CD4-positive, alpha-beta T cell treated with Interleukin-6 for 4 hours (primary cell): ENCODE results near the gene AATF.

Experiments
- DNase-seq: peaks from one replicate; pipeline ENCODE4 v3.0.0-alpha.2; 2020; ENCODE audit warnings: mixed read lengths

Gene AATF

GRCh38 chr17:36931096-36931696 lies 17.6 kb upstream of the AATF start:
- DNase-seq, result no peak

GRCh38 chr17:36931697-36932382 lies 16.9 kb upstream of the AATF start:
- DNase-seq, result no peak

DNA sequence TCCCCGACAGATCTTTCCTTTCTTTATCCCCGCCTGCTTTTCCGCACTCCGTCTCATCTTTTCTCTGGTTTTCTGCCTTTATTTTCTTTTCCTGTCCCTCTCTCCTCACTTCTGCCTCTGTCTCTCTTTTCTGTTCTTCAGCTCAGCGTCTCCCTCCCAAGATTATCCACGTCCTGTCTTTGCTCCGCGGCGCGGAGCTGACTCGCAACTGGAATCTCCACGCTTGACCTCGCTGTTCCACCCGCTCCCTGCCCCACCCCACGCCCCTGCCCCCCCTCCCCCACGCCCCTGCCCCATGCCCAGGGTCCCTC lies 16.4 kb upstream of the AATF start:
- DNase-seq, result no peak

GRCh38 chr17:36932694-36933511 lies 15.9 kb upstream of the AATF start:
- DNase-seq, result no peak

- DNase-seq, result no peak
These were observed 15.1 kb upstream of the AATF start for GRCh38 chr17:36933512-36934143.

GRCh38 chr17:36934144-36934691 lies 14.5 kb upstream of the AATF start:
- DNase-seq, result no peak

GRCh38 chr17:36934692-36935630 lies 13.8 kb upstream of the AATF start:
- no peak for DNase-seq

GRCh38 chr17:36935671-36936454 lies 12.9 kb upstream of the AATF start:
- peak; percentile 33 for DNase-seq

GRCh38 chr17:36936455-36937000 lies 12.2 kb upstream of the AATF start:
- DNase-seq, result no peak

GRCh38 chr17:36937001-36937958 lies 11.5 kb upstream of the AATF start, which contains the start of gene LHX1:
Gene LHX1, plus strand, starts transcription at chr17:36937475. Its CDS starts 723 bp downstream, at chr17:36938198.
- no peak for DNase-seq

DNA sequence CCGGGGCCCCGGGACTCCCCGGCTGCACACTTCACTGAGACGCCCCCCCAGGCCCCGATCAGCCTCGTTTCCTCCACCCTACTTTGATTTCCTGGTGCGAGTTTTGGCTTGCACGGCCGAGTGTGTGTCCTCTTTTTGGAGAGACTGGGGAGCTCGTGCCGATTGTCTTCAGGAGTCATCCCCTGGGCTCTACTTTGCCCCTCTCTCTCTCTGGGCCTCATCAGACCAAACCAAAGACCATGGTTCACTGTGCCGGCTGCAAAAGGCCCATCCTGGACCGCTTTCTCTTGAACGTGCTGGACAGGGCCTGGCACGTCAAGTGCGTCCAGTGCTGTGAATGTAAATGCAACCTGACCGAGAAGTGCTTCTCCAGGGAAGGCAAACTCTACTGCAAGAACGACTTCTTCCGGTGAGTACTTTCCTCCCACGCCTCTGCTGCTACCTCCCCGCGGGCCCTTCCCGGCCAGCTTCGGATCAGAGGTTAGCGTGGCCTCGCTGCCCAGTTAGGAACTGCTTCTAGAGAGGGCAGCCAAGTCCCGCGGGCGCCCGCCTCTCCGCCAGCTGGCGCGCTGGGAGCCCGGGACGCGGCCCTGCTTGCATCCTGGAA lies 10.7 kb upstream of the AATF start:
- no peak for DNase-seq

DNA sequence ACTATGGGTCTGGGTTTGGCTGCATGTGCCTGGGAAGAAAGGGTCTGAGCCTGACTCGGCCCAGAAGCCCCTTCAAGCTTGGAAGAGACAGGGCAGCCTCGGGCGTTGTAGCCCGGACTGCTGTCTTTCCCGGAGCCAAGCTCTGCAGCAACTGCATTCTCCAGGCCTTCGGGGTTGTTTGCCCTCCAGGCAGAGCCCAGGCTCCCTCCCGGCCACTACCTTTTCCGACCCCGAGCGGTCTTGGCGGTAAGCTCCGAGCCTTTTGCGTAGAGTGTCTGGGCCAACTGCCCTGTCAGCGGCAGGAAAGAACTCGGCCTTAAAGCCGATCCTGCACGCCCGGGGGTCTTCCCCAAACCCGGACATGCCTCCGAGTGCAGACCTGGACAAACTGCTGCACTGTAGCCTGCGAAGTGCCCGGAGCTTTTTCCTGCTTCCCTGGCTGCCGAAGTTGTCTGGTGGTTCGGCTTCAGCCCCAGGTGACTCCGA lies 10.1 kb upstream of the AATF start:
- no peak for DNase-seq

- DNase-seq, result no peak
These were observed 9.5 kb upstream of the AATF start for GRCh38 chr17:36939052-36939801.

DNA sequence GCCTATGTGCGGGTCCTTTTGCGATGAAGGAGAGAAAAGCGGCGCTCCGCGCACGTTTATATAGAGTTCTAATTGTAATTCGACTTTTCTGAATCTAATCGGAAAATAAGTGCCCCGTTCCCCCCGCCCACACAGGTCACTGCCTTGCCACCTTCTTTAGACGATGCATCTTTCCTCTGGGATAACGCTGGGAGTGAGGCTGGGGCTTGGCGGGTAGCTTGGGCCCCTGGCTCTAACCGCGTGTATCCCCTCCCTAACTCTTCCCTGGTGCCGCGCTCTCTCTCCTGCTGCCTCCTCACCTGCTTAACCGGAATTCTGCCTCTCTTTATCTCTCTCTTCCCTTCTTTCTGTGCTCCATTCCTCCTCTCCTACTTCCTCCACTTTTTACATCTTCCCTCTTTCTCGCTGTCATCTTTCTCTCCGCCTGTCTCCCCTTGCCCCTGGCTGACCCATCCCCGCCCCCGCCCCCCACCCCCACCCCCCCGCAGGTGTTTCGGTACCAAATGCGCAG lies 8.9 kb upstream of the AATF start:
- DNase-seq, result no peak

DNA sequence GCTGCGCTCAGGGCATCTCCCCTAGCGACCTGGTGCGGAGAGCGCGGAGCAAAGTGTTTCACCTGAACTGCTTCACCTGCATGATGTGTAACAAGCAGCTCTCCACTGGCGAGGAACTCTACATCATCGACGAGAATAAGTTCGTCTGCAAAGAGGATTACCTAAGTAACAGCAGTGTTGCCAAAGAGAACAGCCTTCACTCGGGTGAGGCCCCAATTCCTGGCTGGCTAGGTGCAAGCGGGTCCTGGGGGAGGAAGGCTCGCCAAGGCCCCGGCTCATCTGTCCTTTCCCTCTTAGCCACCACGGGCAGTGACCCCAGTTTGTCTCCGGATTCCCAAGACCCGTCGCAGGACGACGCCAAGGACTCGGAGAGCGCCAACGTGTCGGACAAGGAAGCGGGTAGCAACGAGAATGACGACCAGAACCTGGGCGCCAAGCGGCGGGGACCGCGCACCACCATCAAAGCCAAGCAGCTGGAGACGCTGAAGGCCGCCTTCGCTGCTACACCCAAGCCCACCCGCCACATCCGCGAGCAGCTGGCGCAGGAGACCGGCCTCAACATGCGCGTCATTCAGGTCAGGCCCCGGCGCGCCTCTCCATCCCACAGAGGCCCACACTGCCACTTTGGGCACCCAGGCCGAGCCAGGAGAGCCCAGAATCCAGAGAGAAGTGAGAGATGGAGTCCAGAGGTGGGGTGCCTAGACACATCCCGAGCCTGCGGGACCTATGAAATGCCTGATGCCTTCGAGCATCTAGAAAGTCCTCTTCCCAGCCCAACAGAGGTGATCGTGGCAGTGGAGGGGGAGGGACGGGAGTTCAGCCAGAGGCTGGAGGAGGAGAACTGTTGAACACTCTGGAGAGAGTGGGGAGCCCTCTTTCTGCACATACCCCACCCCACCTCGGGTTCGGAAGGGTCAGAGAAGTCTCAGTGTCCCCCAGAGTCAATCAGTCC lies 8.2 kb upstream of the AATF start:
- no peak for DNase-seq

DNA sequence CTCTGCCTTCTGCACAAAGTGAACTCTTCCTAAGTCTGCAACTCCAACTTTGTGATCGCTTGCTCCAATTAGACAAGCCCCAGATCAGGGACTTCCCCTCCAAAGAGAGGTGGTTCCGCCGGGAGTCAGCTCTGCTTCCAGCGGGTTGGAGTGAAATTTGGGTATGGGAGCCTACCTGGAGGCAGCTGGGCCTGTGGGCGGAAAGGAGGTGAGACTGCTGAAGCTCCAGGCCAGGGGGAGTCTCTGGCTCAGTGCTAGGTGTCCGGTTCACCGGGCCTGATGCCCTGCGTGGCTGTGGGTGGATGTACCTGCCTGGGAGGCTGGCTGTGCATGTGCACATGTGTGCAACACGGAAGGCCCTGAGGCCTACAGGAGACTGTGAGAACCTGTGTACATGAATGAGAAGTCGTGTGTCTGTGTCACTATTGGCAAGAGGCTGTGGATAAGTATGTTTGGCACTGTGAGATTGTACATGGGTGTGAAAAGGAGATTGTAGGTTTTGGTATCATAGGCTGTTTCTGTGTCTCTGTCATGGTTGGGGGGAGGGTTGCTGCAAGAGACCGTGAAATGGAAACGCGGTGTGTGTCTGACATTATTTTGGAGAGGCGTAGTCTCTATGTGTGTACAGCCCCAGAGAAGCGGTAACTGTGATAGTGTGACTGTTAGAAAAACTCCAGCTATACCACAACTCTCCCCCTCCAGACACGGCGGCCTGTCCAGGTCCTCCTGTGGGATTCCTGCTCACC lies 7.3 kb upstream of the AATF start:
- no peak for DNase-seq
